Measurements from ENCODE around the gene UBE2E2. TPM values are rescaled to one million over a fixed set of nuclear protein-coding genes. Genes with fewer than 3 reads are reported as not detected.

Gene UBE2E2
- total RNA-seq, 1 experiment from 2014 or later, result 25.1 TPM

- Mint-ChIP-seq H3K27me3 (ENCODE audit: unreplicated experiment) (no peaks in the 10 kb centered on the region), H3K9me3 (ENCODE audit: low read depth, unreplicated experiment) (no peaks in the 10 kb centered on the region), H3K36me3 (ENCODE audit: insufficient read depth, unreplicated experiment) (no peaks in the 10 kb centered on the region), H3K4me3 (ENCODE audit: low read depth, unreplicated experiment) (no peak overlapping the region), H3K4me1 (ENCODE audit: low read depth, unreplicated experiment) (no peaks in the 10 kb centered on the region), H3K27ac (ENCODE audit: unreplicated experiment) (no peak overlapping the region)
- CTCF ChIA-PET, result no interaction called here
- no peak for DNase-seq
- BruUV-seq (replicated peaks), result no TSS peak
- TF ChIP-seq CTCF (IDR thresholded peaks at IDR 0.05; ENCODE audit: unreplicated experiment), result no peak
- intact Hi-C loops (cut with micrococcal nuclease; ENCODE audit: unreplicated experiment), result no loop called here
These were observed 316.4 kb downstream of the UBE2E2 start for GRCh38 chr3:23519314-23520208.

GRCh38 chr3:23527326-23527725 is 324.2 kb downstream of the UBE2E2 start:
- H3K4me1 Mint-ChIP-seq (ENCODE audit: low read depth, unreplicated experiment), result no peaks in the 10 kb centered on the region
- H3K36me3 Mint-ChIP-seq (ENCODE audit: insufficient read depth, unreplicated experiment), result no peaks in the 10 kb centered on the region
- TF ChIP-seq CTCF (IDR thresholded peaks at IDR 0.05; ENCODE audit: unreplicated experiment), result no peak
- intact Hi-C loops (cut with micrococcal nuclease; ENCODE audit: unreplicated experiment), result no loop called here
- CTCF ChIA-PET, result no interaction called here
- H3K4me3 Mint-ChIP-seq (ENCODE audit: low read depth, unreplicated experiment), result no peak overlapping the region
- DNase-seq, result no peak
- no peak overlapping the region for H3K27ac Mint-ChIP-seq (ENCODE audit: unreplicated experiment)
- no peaks in the 10 kb centered on the region for H3K9me3 Mint-ChIP-seq (ENCODE audit: low read depth, unreplicated experiment)
- BruUV-seq (replicated peaks), result no TSS peak
- no peaks in the 10 kb centered on the region for H3K27me3 Mint-ChIP-seq (ENCODE audit: unreplicated experiment)

GRCh38 chr3:23533596-23533995 is 330.5 kb downstream of the UBE2E2 start:
- Mint-ChIP-seq H3K27ac (ENCODE audit: unreplicated experiment) (no peak overlapping the region), H3K36me3 (ENCODE audit: insufficient read depth, unreplicated experiment) (no peaks in the 10 kb centered on the region), H3K9me3 (ENCODE audit: low read depth, unreplicated experiment) (no peaks in the 10 kb centered on the region), H3K4me3 (ENCODE audit: low read depth, unreplicated experiment) (no peak overlapping the region), H3K27me3 (ENCODE audit: unreplicated experiment) (no peaks in the 10 kb centered on the region), H3K4me1 (ENCODE audit: low read depth, unreplicated experiment) (no peaks in the 10 kb centered on the region)
- CTCF ChIA-PET, result no interaction called here
- intact Hi-C loops (cut with micrococcal nuclease; ENCODE audit: unreplicated experiment), result no loop called here
- no peak for TF ChIP-seq CTCF (IDR thresholded peaks at IDR 0.05; ENCODE audit: unreplicated experiment)
- no TSS peak for BruUV-seq (replicated peaks)
- no peak for DNase-seq

- TF ChIP-seq CTCF (IDR thresholded peaks at IDR 0.05; ENCODE audit: unreplicated experiment), result no peak
- BruUV-seq (replicated peaks), result no TSS peak
- CTCF ChIA-PET, result no interaction called here
These were observed 330.9 kb downstream of the UBE2E2 start for GRCh38 chr3:23533996-23534395.

More at GRCh38 chr3:23533996-23534395, 330.9 kb downstream of the UBE2E2 start:
- intact Hi-C loops (cut with micrococcal nuclease; ENCODE audit: unreplicated experiment), result no loop called here
- Mint-ChIP-seq H3K4me1 (ENCODE audit: low read depth, unreplicated experiment) (no peaks in the 10 kb centered on the region), H3K36me3 (ENCODE audit: insufficient read depth, unreplicated experiment) (no peaks in the 10 kb centered on the region), H3K4me3 (ENCODE audit: low read depth, unreplicated experiment) (no peak overlapping the region), H3K9me3 (ENCODE audit: low read depth, unreplicated experiment) (no peaks in the 10 kb centered on the region), H3K27ac (ENCODE audit: unreplicated experiment) (no peak overlapping the region), H3K27me3 (ENCODE audit: unreplicated experiment) (no peaks in the 10 kb centered on the region)
- DNase-seq, result no peak
